OCI-LY3 (cell line): ENCODE results near the gene EPHB2.

Experiments
- H2AFZ ChIP-seq: fragments of 200-600, 300-600 bp; shearing (Covaris generic); 2 replicates; pipeline ENCODE4 v1.6.0; 2014; ENCODE audit warnings: antibody characterized with exemption, low read depth, low read length
- H3K27ac ChIP-seq: fragments of 200-600, 300-600 bp; sonication (generic); 2 replicates; pipeline ENCODE4 v1.5.1; 2014; ENCODE audit warnings: mild to moderate bottlenecking, low read length, moderate library complexity, mixed read lengths
- H3K27me3 ChIP-seq: fragments of 200-600, 300-600 bp; sonication (generic); 2 replicates; pipeline ENCODE4 v1.6.1; 2014; ENCODE audit warnings: low read depth, low read length, mixed read lengths
- H3K36me3 ChIP-seq: fragments of 200-600, 300-600 bp; sonication (generic); replicated peaks from 2 replicates; pipeline ENCODE3; 2014; ENCODE audit warnings: low read depth, low read length, mixed read lengths
- H3K4me1 ChIP-seq: fragments of 300-600, 200-600 bp; sonication (generic); 2 replicates; pipeline ENCODE4 v1.6.1; 2014; ENCODE audit warnings: low read length, mixed read lengths
- H3K4me2 ChIP-seq: fragments of 200-600, 300-600 bp; sonication (generic); 2 replicates; pipeline ENCODE4 v1.6.1; 2014; ENCODE audit warnings: low read length, mixed read lengths
- H3K4me3 ChIP-seq: fragments of 300-600, 200-600 bp; sonication (generic); 2 replicates; pipeline ENCODE4 v1.5.1; 2014; ENCODE audit warnings: antibody characterized with exemption, mild to moderate bottlenecking, low read length, moderate library complexity
- H3K79me2 ChIP-seq: fragments of 300-600, 200-600 bp; shearing (Covaris generic); 2 replicates; pipeline ENCODE4 v1.6.1; 2014; ENCODE audit warnings: mild to moderate bottlenecking, low read length, mixed read lengths
- H3K9ac ChIP-seq: fragments of 300-600, 200-600 bp; shearing (Covaris generic); 2 replicates; pipeline ENCODE4 v1.6.0; 2014; ENCODE audit warnings: mild to moderate bottlenecking, low read length, moderate library complexity
- H3K9me3 ChIP-seq: fragments of 200-600, 300-600 bp; shearing (Covaris generic); 2 replicates; pipeline ENCODE4 v1.6.1; 2014; ENCODE audit warnings: low read length, mixed read lengths; ENCODE audit not compliant: insufficient read depth
- H4K20me1 ChIP-seq: fragments of 200-600, 300-600 bp; sonication (generic); 2 replicates; pipeline ENCODE4 v1.6.1; 2016; ENCODE audit warnings: low read length, mixed read lengths; ENCODE audit not compliant: insufficient read depth
- EZH2phosphoT487 ChIP-seq: fragments of 200-600 bp; shearing (Covaris generic); IDR thresholded peaks from 2 replicates; pipeline ENCODE4 v1.6.1; 2018; ENCODE audit warnings: antibody characterized with exemption, mixed run types, low read depth
- TF ChIP-seq, protein P1 (sequence below): fragments of 200-600, 300-600 bp; sonication (generic); IDR thresholded peaks from 2 replicates; pipeline ENCODE4 v1.5.1; 2014; ENCODE audit warnings: antibody characterized with exemption, low read length, low read depth

EPHB2 gene

DNA sequence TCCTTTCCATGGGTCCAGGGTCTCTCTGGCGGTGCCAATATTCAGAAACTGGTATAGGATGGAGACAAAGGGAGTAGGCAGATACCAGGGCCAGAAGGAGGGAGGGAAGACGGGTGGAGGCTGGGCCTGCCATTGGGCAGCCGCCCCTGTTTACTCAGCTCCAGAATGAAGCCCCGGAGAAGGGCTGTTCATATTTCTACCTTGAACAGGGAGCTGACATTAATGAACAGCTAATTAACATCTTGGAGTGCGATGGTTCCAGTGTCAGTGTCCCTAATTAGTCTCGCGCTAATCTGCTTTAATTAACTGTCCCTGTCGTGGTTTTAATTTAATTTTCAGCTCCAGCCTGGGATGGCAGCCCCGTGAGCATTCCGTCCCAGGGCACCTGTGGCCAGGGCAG, 113.8 kb downstream of the EPHB2 start:
- no peak overlapping the region for H2AFZ ChIP-seq
- H3K4me2 ChIP-seq, result no peak overlapping the region
- H3K4me3 ChIP-seq, result no peak overlapping the region
- no peaks in the 10 kb centered on the region for H3K27me3 ChIP-seq
- H3K36me3 ChIP-seq, result no peaks in the 10 kb centered on the region
- H3K79me2 ChIP-seq, result no peaks in the 10 kb centered on the region
- no peak overlapping the region for H3K27ac ChIP-seq
- no peak overlapping the region for H3K9ac ChIP-seq
- no peaks in the 10 kb centered on the region for H4K20me1 ChIP-seq
- no peak for TF ChIP-seq EZH2phosphoT487
- TF ChIP-seq, protein P1, sequence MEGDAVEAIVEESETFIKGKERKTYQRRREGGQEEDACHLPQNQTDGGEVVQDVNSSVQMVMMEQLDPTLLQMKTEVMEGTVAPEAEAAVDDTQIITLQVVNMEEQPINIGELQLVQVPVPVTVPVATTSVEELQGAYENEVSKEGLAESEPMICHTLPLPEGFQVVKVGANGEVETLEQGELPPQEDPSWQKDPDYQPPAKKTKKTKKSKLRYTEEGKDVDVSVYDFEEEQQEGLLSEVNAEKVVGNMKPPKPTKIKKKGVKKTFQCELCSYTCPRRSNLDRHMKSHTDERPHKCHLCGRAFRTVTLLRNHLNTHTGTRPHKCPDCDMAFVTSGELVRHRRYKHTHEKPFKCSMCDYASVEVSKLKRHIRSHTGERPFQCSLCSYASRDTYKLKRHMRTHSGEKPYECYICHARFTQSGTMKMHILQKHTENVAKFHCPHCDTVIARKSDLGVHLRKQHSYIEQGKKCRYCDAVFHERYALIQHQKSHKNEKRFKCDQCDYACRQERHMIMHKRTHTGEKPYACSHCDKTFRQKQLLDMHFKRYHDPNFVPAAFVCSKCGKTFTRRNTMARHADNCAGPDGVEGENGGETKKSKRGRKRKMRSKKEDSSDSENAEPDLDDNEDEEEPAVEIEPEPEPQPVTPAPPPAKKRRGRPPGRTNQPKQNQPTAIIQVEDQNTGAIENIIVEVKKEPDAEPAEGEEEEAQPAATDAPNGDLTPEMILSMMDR, result no peak
- no peaks in the 10 kb centered on the region for H3K9me3 ChIP-seq
- no peaks in the 10 kb centered on the region for H3K4me1 ChIP-seq

DNA sequence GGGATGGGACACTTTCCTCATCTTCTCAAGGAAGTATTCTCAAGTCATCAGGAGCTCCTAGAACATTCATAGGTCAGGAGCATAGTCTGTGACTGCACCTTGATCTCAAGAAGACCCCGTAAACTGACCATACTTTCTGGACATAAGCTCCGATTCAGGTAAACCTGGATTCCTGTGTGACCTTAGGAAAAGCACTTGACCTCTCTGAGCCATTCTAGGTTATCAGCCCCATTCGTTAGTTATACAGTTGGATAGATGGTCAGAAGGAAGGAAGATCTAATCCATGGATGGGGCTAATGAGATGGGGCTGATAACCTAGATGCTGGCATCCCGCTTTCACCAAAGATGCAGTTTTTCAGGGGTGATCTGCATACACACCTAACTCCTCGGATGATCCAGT, 114.3 kb downstream of the EPHB2 start:
- H4K20me1 ChIP-seq, result no peaks in the 10 kb centered on the region
- no peak overlapping the region for H3K9ac ChIP-seq
- no peak overlapping the region for H3K27ac ChIP-seq
- no peaks in the 10 kb centered on the region for H3K4me1 ChIP-seq
- no peaks in the 10 kb centered on the region for H3K9me3 ChIP-seq
- no peaks in the 10 kb centered on the region for H3K79me2 ChIP-seq
- no peak overlapping the region for H3K4me3 ChIP-seq
- no peaks in the 10 kb centered on the region for H3K27me3 ChIP-seq
- no peak overlapping the region for H2AFZ ChIP-seq
- TF ChIP-seq, protein P1, result no peak
- no peak overlapping the region for H3K4me2 ChIP-seq
- no peaks in the 10 kb centered on the region for H3K36me3 ChIP-seq

DNA sequence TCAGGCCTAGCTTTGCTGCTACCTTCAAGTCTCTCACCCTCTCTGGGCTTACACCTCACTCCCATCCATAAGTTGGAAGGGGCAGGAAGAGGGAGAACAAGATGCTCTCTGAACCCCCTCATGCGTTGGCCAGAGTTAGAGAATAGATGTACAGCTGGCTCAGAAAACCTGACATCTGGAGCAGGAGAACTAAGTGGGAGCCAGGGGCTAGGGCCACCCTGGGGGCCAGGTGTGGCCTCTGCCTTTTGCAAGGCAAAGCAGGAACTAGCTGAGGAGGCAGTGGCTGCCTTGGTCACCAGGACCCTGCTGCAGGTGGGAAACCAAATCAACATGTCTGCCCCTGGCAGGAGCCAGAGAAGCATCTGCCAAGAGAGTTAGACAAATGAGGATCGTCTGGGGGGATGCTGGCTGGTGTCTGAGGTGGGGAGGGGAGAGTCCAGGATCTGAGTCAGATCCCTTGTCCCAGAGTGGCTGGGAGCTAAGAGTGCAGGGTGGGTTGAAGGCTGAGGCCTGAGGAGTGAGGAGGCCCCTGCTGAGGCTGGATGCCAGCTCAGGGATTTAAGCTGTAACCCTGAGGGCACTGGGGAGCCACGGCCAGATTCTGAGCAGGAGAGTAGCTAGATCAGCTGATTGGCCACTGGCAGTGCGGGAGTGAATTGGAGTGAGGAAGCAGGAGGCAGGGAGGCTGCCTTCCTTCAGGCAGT, 115.0 kb downstream of the EPHB2 start:
- Histone ChIP-seq H3K79me2 (no peaks in the 10 kb centered on the region), H3K27ac (no peak overlapping the region), H3K27me3 (no peaks in the 10 kb centered on the region), H3K36me3 (no peaks in the 10 kb centered on the region), H3K4me3 (no peak overlapping the region), H2AFZ (no peak overlapping the region), H3K4me2 (no peak overlapping the region), H4K20me1 (no peaks in the 10 kb centered on the region), H3K4me1 (no peaks in the 10 kb centered on the region), H3K9me3 (no peaks in the 10 kb centered on the region), H3K9ac (no peak overlapping the region)
- TF ChIP-seq EZH2phosphoT487, result no peak
- TF ChIP-seq, protein P1, result no peak

DNA sequence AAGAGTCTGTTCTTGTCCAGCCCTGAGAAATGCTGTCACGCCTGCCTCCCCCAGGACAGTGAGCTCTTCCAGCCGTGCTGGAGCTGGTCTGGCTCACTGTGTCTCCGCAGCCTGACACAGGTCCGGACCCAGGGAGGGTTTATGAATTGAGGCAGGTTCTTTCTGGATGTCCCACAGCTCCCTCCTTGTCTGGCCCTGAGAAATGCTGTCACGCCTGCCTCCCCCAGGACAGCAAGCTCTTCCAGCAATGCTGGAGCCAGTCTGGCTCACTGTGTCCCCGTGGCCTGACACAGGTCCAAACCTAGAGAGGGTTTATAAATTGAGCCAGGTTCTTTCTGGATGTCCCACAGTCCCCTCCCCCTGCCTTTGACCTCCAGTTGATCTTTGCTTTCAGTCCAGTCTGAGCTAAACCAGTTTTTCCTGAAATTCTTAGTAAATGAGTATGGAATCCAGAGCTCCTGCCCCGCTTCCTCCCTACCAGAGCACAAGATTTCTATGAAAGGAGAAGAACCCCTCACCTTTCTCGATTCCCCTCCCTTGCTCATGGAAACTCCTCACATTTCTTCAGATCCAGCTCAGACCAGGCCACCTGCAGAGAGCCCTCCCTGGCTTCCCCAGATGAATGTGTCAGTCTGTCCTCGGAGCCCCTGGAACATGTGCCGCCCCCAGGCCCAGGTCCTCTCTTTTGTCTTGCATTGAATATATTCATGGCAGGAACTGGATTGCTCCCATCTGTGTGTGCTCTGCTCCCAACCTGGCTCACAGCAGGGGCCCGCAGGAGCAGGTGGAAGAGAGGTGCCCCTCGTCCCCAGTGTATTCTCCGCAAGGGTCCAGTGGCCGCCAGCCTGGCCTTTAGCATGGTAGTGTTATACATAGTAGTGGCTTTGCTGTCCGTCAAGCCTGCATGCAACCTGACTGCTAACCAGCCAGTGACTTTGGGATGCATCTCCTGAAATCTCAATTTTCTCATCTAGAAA, 116.3 kb downstream of the EPHB2 start:
- Histone ChIP-seq H3K4me1 (no peaks in the 10 kb centered on the region), H3K36me3 (no peaks in the 10 kb centered on the region), H3K79me2 (no peaks in the 10 kb centered on the region), H3K4me2 (no peak overlapping the region), H2AFZ (no peak overlapping the region), H3K4me3 (no peak overlapping the region), H3K9ac (no peak overlapping the region), H4K20me1 (no peaks in the 10 kb centered on the region), H3K27ac (no peak overlapping the region), H3K9me3 (no peaks in the 10 kb centered on the region), H3K27me3 (no peaks in the 10 kb centered on the region)
- TF ChIP-seq EZH2phosphoT487, result no peak
- TF ChIP-seq, protein P1, result no peak
